Endodermal cell (in vitro differentiated cells): ENCODE data around the gene LRRTM2. TPM values are rescaled to one million over a fixed set of nuclear protein-coding genes. Genes with fewer than 3 reads are reported as not detected.
A peak's percentile ranks its signal among the peaks of the same experiment; 100 is the strongest.

ENCODE experiments used
- DNase-seq: peaks from one replicate; pipeline ENCODE4 v3.0.0-alpha.2; 2017
- H3K27ac ChIP-seq: 2 replicates; pipeline ENCODE4 v1.5.1; 2013; ENCODE audit warnings: mild to moderate bottlenecking, low read depth, low read length, moderate library complexity
- H3K27me3 ChIP-seq: 2 replicates; pipeline ENCODE4 v1.6.1; 2013; ENCODE audit warnings: mild to moderate bottlenecking, low read length, moderate library complexity; ENCODE audit not compliant: insufficient read depth, control insufficient read depth, poor library complexity, severe bottlenecking
- H3K36me3 ChIP-seq: 2 replicates; pipeline ENCODE4 v1.7.0; 2013; ENCODE audit warnings: mild to moderate bottlenecking, low read length, moderate library complexity; ENCODE audit not compliant: control insufficient read depth, insufficient read depth
- H3K4me1 ChIP-seq: one replicate; pipeline ENCODE4 v1.7.0; 2013; ENCODE audit warnings: low read length; ENCODE audit not compliant: control insufficient read depth, insufficient read depth
- H3K4me3 ChIP-seq: 2 replicates; pipeline ENCODE4 v1.5.1; 2013; ENCODE audit warnings: mild to moderate bottlenecking, low read length, moderate library complexity
- H3K9ac ChIP-seq: 2 replicates; pipeline ENCODE4 v1.6.1; 2013; ENCODE audit warnings: mild to moderate bottlenecking, low read length, moderate library complexity; ENCODE audit not compliant: poor library complexity, severe bottlenecking; ENCODE audit errors: extremely low read depth
- H3K9me3 ChIP-seq: 2 replicates; pipeline ENCODE4 v1.6.1; 2013; ENCODE audit warnings: mild to moderate bottlenecking, low read length, moderate library complexity; ENCODE audit not compliant: control insufficient read depth
- H3K27ac Mint-ChIP-seq: 2 replicates; pipeline ENCODE4 v1.8.0; 2020; ENCODE audit warnings: mixed read lengths
- H3K27me3 Mint-ChIP-seq: 2 replicates; pipeline ENCODE4 v1.8.0; 2021; ENCODE audit warnings: mild to moderate bottlenecking, mixed read lengths; ENCODE audit not compliant: insufficient read depth
- H3K36me3 Mint-ChIP-seq: 2 replicates; pipeline ENCODE4 v1.8.0; 2020; ENCODE audit warnings: low read depth, mixed read lengths
- H3K4me1 Mint-ChIP-seq: 2 replicates; pipeline ENCODE4 v1.8.0; 2020; ENCODE audit warnings: mixed read lengths
- H3K4me3 Mint-ChIP-seq: 2 replicates; pipeline ENCODE4 v1.8.0; 2020; ENCODE audit warnings: mild to moderate bottlenecking, moderate library complexity, mixed read lengths
- H3K9me3 Mint-ChIP-seq: 2 replicates; pipeline ENCODE4 v1.8.0; 2020; ENCODE audit warnings: mild to moderate bottlenecking, mixed read lengths
- CTCF ChIP-seq: fragments of 200-600 bp; sonication (generic); conservative IDR thresholded peaks from 2 replicates; pipeline ENCODE4 v1.5.0; 2021; ENCODE audit warnings: antibody characterized with exemption, mild to moderate bottlenecking
- WGBS, 2 experiments: methylation state at CpG; one replicate each; pipeline versions ENCODE4 v1.1.5 to v1.1.7; 2013; ENCODE audit warnings: missing lambda C conversion rate in 2 of 2, mixed read lengths in 1 of 2; ENCODE audit not compliant: insufficient coverage in 1 of 2, insufficient read length in 1 of 2; 5-methylcytosine and 5-hydroxymethylcytosine counted together
- total RNA-seq, 2 donors: library from RNA; stranded (reverse); fragmentation: NEBNext Ultra II Directional in 1 of 2; extraction: Animal tissue kit (Norgen Biotek cat#: 25700) in 1 of 2; gene quantifications; 2 replicates in 1 of 2; 3 replicates in 1 of 2; pipeline ENCODE4 v1.2.1, GENCODE V29; 2021

The LRRTM2 gene
- total RNA-seq, 2 donors from 2014 or later: not detected

- TF ChIP-seq CTCF: no peak
- Mint-ChIP-seq H3K27me3 (no peaks in the 10 kb centered on the region), H3K4me3 (no peak overlapping the region), H3K36me3 (peaks cover 19% of the 10 kb centered on the region), H3K27ac (peak overlapping the region; percentile 11), H3K9me3 (no peaks in the 10 kb centered on the region), H3K4me1 (peaks cover 48% of the 10 kb centered on the region)
- H3K9ac ChIP-seq: no peak overlapping the region
- H3K27me3 ChIP-seq: no peaks in the 10 kb centered on the region
- H3K9me3 ChIP-seq: no peaks in the 10 kb centered on the region
- H3K4me1 ChIP-seq: no peaks in the 10 kb centered on the region
- peaks cover 13% of the 10 kb centered on the region for H3K36me3 ChIP-seq
- no peak overlapping the region for H3K4me3 ChIP-seq
- 95% methylated on average over 4 of the region's 4 CpGs for WGBS, 2 experiments
- H3K27ac ChIP-seq: no peak overlapping the region
- peak; percentile 45 for DNase-seq
These were observed 1.7 kb upstream of the LRRTM2 start for GRCh38 chr5:138876811-138877210.

GRCh38 chr5:138875946-138876345, 811 bp upstream of the LRRTM2 start:
- Histone ChIP-seq H3K4me1 (peaks cover 2% of the 10 kb centered on the region), H3K9ac (no peak overlapping the region), H3K9me3 (no peaks in the 10 kb centered on the region), H3K27me3 (no peaks in the 10 kb centered on the region), H3K36me3 (peaks cover 13% of the 10 kb centered on the region), H3K4me3 (no peak overlapping the region), H3K27ac (no peak overlapping the region)
- Mint-ChIP-seq H3K36me3 (peaks cover 19% of the 10 kb centered on the region), H3K27ac (no peak overlapping the region), H3K4me1 (peaks cover 50% of the 10 kb centered on the region), H3K27me3 (no peaks in the 10 kb centered on the region), H3K9me3 (no peaks in the 10 kb centered on the region), H3K4me3 (no peak overlapping the region)
- no peak for TF ChIP-seq CTCF
- DNase-seq: peak; percentile 30
- WGBS, 2 experiments: 90 to 100% methylated on average over 2 to 3 of the region's 3 CpGs

DNA sequence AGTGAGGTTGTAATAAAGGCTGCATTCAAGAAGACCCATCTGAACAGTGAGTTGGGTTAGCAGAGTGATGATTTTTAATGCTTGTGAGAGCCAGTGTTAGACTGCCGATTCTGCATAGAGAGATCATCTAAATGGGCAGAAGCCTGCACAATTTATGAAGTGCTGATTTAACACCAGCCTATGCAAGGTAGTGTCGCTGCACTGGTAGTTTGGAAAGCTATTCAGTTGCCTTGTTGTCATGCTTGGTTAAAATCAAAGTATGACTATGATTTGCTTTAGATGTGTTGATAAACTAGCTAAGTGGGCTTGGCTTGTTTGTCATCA, 379 bp upstream of the LRRTM2 start:
- Mint-ChIP-seq H3K27ac (no peak overlapping the region), H3K9me3 (no peaks in the 10 kb centered on the region), H3K27me3 (no peaks in the 10 kb centered on the region), H3K36me3 (peaks cover 19% of the 10 kb centered on the region), H3K4me1 (peaks cover 50% of the 10 kb centered on the region), H3K4me3 (no peak overlapping the region)
- Histone ChIP-seq H3K27ac (peak overlapping the region; percentile 83), H3K36me3 (peaks cover 13% of the 10 kb centered on the region), H3K4me3 (no peak overlapping the region), H3K27me3 (no peaks in the 10 kb centered on the region), H3K9ac (no peak overlapping the region), H3K4me1 (peaks cover 6% of the 10 kb centered on the region), H3K9me3 (no peaks in the 10 kb centered on the region)
- 88 to 94% methylated on average over 2 of the region's 2 CpGs for WGBS, 2 experiments
- TF ChIP-seq CTCF: no peak
- no peak for DNase-seq
